Trophoblast cell (in vitro differentiated cells and primary cell): ENCODE results near the gene AKIRIN2.

Experiments used
- DNase-seq, 2 donors: peaks; one replicate each; pipeline ENCODE4 v3.0.0-alpha.2; 2016
- H2AFZ ChIP-seq: 2 replicates; pipeline ENCODE4 v1.6.1; 2013; ENCODE audit warnings: low read length, moderate library complexity, mild to moderate bottlenecking; ENCODE audit not compliant: insufficient read depth, poor library complexity
- H2AK5ac ChIP-seq: 2 replicates; pipeline ENCODE4 v1.6.1; 2013; ENCODE audit warnings: mild to moderate bottlenecking, low read length
- H2BK120ac ChIP-seq: 2 replicates; pipeline ENCODE4 v1.6.1; 2013; ENCODE audit warnings: low read length, mild to moderate bottlenecking, moderate library complexity; ENCODE audit not compliant: insufficient read depth, poor library complexity
- H2BK12ac ChIP-seq: 2 replicates; pipeline ENCODE4 v1.6.1; 2013; ENCODE audit warnings: mild to moderate bottlenecking, low read length, moderate library complexity
- H2BK5ac ChIP-seq: 2 replicates; pipeline ENCODE4 v1.6.1; 2013; ENCODE audit warnings: low read length, low read depth, moderate library complexity, mild to moderate bottlenecking; ENCODE audit not compliant: poor library complexity
- H3K14ac ChIP-seq: 2 replicates; pipeline ENCODE4 v1.6.1; 2013; ENCODE audit warnings: mild to moderate bottlenecking, low read length
- H3K18ac ChIP-seq: 2 replicates; pipeline ENCODE4 v1.6.1; 2013; ENCODE audit warnings: mild to moderate bottlenecking, low read length
- H3K23ac ChIP-seq: 2 replicates; pipeline ENCODE4 v1.6.1; 2013; ENCODE audit warnings: low read length
- H3K27ac ChIP-seq: 2 replicates; pipeline ENCODE4 v1.5.1; 2013; ENCODE audit warnings: low read depth, mild to moderate bottlenecking, inconsistent platforms, low read length, moderate library complexity
- H3K27me3 ChIP-seq: 2 replicates; pipeline ENCODE4 v1.6.1; 2013; ENCODE audit warnings: inconsistent platforms, mild to moderate bottlenecking, low read length, moderate library complexity; ENCODE audit not compliant: insufficient read depth
- H3K36me3 ChIP-seq, 2 experiments: 1 replicate in 1 of 2; 2 replicates in 1 of 2; pipeline ENCODE4 v1.6.1; 2013; ENCODE audit warnings: low read length in 2 of 2, mild to moderate bottlenecking in 2 of 2, moderate library complexity in 1 of 2; ENCODE audit not compliant: insufficient read depth in 2 of 2, control insufficient read depth in 1 of 2
- H3K4ac ChIP-seq: 2 replicates; pipeline ENCODE4 v1.6.1; 2013; ENCODE audit warnings: low read depth, mild to moderate bottlenecking, low read length, moderate library complexity
- H3K4me1 ChIP-seq, 2 experiments: 1 replicate in 1 of 2; 2 replicates in 1 of 2; pipeline ENCODE4 v1.6.1; 2013; ENCODE audit warnings: low read length in 2 of 2, mild to moderate bottlenecking in 2 of 2, moderate library complexity in 1 of 2; ENCODE audit not compliant: insufficient read depth in 2 of 2, control insufficient read depth in 1 of 2
- H3K4me2 ChIP-seq: 2 replicates; pipeline ENCODE4 v1.6.1; 2013; ENCODE audit warnings: inconsistent platforms, mild to moderate bottlenecking, low read length, moderate library complexity
- H3K4me3 ChIP-seq: 2 replicates; pipeline ENCODE4 v1.5.1; 2013; ENCODE audit warnings: mild to moderate bottlenecking, low read depth, low read length, inconsistent platforms
- H3K79me1 ChIP-seq: one replicate; pipeline ENCODE4 v1.6.1; 2013; ENCODE audit warnings: low read length
- H3K79me2 ChIP-seq: 2 replicates; pipeline ENCODE4 v1.6.1; 2013; ENCODE audit warnings: low read length, mild to moderate bottlenecking; ENCODE audit not compliant: control insufficient read depth, insufficient read depth, poor library complexity
- H3K9ac ChIP-seq: 2 replicates; pipeline ENCODE4 v1.6.1; 2013; ENCODE audit warnings: mild to moderate bottlenecking, low read length
- H3K9me3 ChIP-seq: 2 replicates; pipeline ENCODE4 v1.6.1; 2013; ENCODE audit warnings: low read depth, mild to moderate bottlenecking, control low read depth, inconsistent platforms, low read length; ENCODE audit not compliant: insufficient read depth
- H4K12ac ChIP-seq: 2 replicates; pipeline ENCODE4 v1.6.1; 2013; ENCODE audit warnings: low read depth, mild to moderate bottlenecking, low read length, moderate library complexity
- H4K8ac ChIP-seq: 2 replicates; pipeline ENCODE4 v1.6.1; 2013; ENCODE audit warnings: low read depth, mild to moderate bottlenecking, low read length, moderate library complexity
- H4K91ac ChIP-seq: one replicate; pipeline ENCODE4 v1.6.1; 2013; ENCODE audit warnings: low read depth, mild to moderate bottlenecking, low read length, moderate library complexity
- WGBS: extraction: QIAGEN DNeasy Blood & Tissue Kit; methylation state at CpG from one replicate; pipeline ENCODE4 v1.1.7; 2013; ENCODE audit warnings: missing lambda C conversion rate; ENCODE audit not compliant: insufficient read length, insufficient coverage; ENCODE audit errors: extremely low coverage; 5-methylcytosine and 5-hydroxymethylcytosine counted together

Gene AKIRIN2

GRCh38 chr6:87653074-87653962 is 48.7 kb downstream of the AKIRIN2 start:
- Histone ChIP-seq H3K79me2 (no peaks in the 10 kb centered on the region), H3K36me3 (peaks cover 3 to 6% of the 10 kb centered on the region in 2 experiments), H2BK5ac (no peak overlapping the region), H2AK5ac (no peak overlapping the region), H4K12ac (no peak overlapping the region), H3K4me1 (no peaks in the 10 kb centered on the region), H3K18ac (no peak overlapping the region), H3K27ac (no peak overlapping the region), H3K4me3 (no peak overlapping the region), H3K79me1 (no peaks in the 10 kb centered on the region), H2BK12ac (no peak overlapping the region), H3K4ac (no peak overlapping the region), H2AFZ (no peak overlapping the region), H3K9ac (no peak overlapping the region), H3K4me2 (no peak overlapping the region), H3K9me3 (no peaks in the 10 kb centered on the region), H3K14ac (no peak overlapping the region), H4K8ac (no peak overlapping the region), H3K27me3 (no peaks in the 10 kb centered on the region), H4K91ac (no peak overlapping the region), H3K23ac (no peak overlapping the region), H2BK120ac (no peak overlapping the region)
- no CpG with 5 or more reads among the region's 3 CpGs for WGBS
- DNase-seq = no peak

DNA sequence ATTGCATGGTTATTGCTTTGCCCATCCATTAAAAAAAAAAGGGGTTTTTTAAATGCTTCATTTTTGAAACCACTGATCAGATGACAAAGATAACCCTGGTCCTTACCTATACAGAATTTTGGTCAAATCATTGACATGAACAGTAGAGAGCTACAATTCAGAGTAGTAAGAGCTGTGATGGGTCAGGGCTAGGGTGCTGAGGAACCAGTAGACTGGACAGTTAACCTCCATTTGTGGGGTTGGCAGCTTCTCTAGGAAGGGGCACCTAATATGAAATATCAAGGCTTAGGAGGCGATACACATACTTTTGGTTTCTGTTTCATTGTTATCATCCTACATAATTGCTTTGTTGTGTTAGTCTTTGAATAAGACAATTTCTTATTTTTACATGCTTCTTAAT is 57.0 kb downstream of the AKIRIN2 start:
- Histone ChIP-seq H3K4me1 (peaks cover 0 to 1% of the 10 kb centered on the region in 2 experiments), H3K9me3 (no peaks in the 10 kb centered on the region), H3K79me1 (peaks cover 3% of the 10 kb centered on the region), H4K12ac (no peak overlapping the region), H3K4me2 (no peak overlapping the region), H3K27me3 (no peaks in the 10 kb centered on the region), H3K36me3 (no peaks in the 10 kb centered on the region), H2AK5ac (no peak overlapping the region), H2AFZ (no peak overlapping the region), H3K4me3 (no peak overlapping the region), H3K9ac (no peak overlapping the region), H3K4ac (no peak overlapping the region), H2BK12ac (no peak overlapping the region), H3K27ac (no peak overlapping the region), H3K14ac (no peak overlapping the region), H2BK5ac (no peak overlapping the region), H3K79me2 (peaks cover 3% of the 10 kb centered on the region), H3K23ac (no peak overlapping the region), H3K18ac (no peak overlapping the region), H4K8ac (no peak overlapping the region), H2BK120ac (no peak overlapping the region), H4K91ac (no peak overlapping the region)
- WGBS = no CpG with 5 or more reads among the region's 1 CpG
- no peak for DNase-seq

- H3K23ac ChIP-seq = no peak overlapping the region
- H4K8ac ChIP-seq = no peak overlapping the region
- H3K79me2 ChIP-seq = peaks cover 3% of the 10 kb centered on the region
- no peak overlapping the region for H4K91ac ChIP-seq
- H2BK5ac ChIP-seq = no peak overlapping the region
- no peak overlapping the region for H3K4me3 ChIP-seq
- no peak overlapping the region for H3K4ac ChIP-seq
- H3K4me1 ChIP-seq = peaks cover 0 to 1% of the 10 kb centered on the region in 2 experiments
- H3K14ac ChIP-seq = no peak overlapping the region
- no peak for DNase-seq
- no CpG with 5 or more reads among the region's 1 CpG for WGBS
- no peak overlapping the region for H4K12ac ChIP-seq
- H2BK120ac ChIP-seq = peak overlapping the region; percentile 51
- no peak overlapping the region for H3K9ac ChIP-seq
- H3K9me3 ChIP-seq = no peaks in the 10 kb centered on the region
- peaks cover 3% of the 10 kb centered on the region for H3K79me1 ChIP-seq
- H3K4me2 ChIP-seq = no peak overlapping the region
- H3K27me3 ChIP-seq = no peaks in the 10 kb centered on the region
- H3K36me3 ChIP-seq = peaks cover 7% of the 10 kb centered on the region in 2 experiments
- no peak overlapping the region for H3K18ac ChIP-seq
- H2BK12ac ChIP-seq = no peak overlapping the region
- H2AK5ac ChIP-seq = no peak overlapping the region
- no peak overlapping the region for H2AFZ ChIP-seq
- no peak overlapping the region for H3K27ac ChIP-seq
These were observed 60.9 kb downstream of the AKIRIN2 start for GRCh38 chr6:87641065-87641692.

- WGBS = no CpG with 5 or more reads among the region's 4 CpGs
- H3K79me1 ChIP-seq = peaks cover 3% of the 10 kb centered on the region
These were observed 62.7 kb downstream of the AKIRIN2 start for GRCh38 chr6:87639373-87639772.

More at GRCh38 chr6:87639373-87639772, 62.7 kb downstream of the AKIRIN2 start:
- Histone ChIP-seq H3K23ac (no peak overlapping the region), H3K79me2 (peaks cover 3% of the 10 kb centered on the region), H2BK5ac (no peak overlapping the region), H2AK5ac (no peak overlapping the region), H3K4me3 (no peak overlapping the region), H2BK12ac (peak overlapping the region; percentile 43), H4K12ac (no peak overlapping the region), H4K91ac (no peak overlapping the region), H3K14ac (no peak overlapping the region), H2AFZ (no peak overlapping the region), H3K36me3 (peaks cover 7 to 9% of the 10 kb centered on the region in 2 experiments), H3K4ac (no peak overlapping the region), H3K9me3 (no peaks in the 10 kb centered on the region), H3K4me2 (no peak overlapping the region), H4K8ac (peak overlapping the region; percentile 28), H3K9ac (no peak overlapping the region), H3K27me3 (no peaks in the 10 kb centered on the region), H3K4me1 (peaks cover 0 to 1% of the 10 kb centered on the region in 2 experiments), H3K27ac (no peak overlapping the region), H3K18ac (no peak overlapping the region), H2BK120ac (no peak overlapping the region)
- DNase-seq = no peak
